Measurements from ENCODE around the gene PAM.

Gene PAM

DNA sequence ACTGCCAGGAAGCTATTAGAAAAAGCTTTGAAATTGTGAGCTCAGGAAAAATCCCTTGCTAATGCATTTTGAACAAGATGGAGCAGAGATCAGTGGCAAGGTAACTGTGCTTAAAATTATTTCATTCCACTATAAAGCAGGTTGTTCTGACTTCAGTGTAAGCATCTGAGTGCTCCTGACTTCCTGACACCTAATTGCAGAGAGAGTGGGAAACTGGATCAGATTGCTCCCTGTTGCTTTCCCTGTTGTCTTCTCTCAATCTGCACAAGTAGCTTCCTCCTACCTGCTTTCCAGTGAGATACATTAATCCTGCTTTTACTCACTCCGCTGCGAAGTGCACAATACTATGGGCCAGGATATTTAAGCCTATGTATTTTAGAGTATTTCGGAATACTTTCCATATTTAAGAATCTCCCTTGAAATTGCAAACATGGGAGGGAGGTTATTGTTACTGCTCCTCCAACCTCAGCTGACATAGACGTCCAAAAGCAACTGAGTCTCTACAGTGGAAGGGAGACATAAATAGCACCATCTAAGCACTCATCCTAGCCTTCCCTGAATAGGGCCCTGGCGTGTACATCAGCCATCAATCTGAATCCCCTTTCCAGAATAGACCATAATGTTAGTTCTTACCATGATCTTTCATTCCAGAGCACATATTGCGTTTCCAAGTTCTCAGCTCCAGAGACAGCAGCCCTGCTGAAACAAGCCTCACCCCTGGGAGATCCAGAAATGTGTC lies 178.8 kb downstream of the PAM start:
- DNase-seq (ENCODE audit: low read depth in 2 of 2) = no peak

DNA sequence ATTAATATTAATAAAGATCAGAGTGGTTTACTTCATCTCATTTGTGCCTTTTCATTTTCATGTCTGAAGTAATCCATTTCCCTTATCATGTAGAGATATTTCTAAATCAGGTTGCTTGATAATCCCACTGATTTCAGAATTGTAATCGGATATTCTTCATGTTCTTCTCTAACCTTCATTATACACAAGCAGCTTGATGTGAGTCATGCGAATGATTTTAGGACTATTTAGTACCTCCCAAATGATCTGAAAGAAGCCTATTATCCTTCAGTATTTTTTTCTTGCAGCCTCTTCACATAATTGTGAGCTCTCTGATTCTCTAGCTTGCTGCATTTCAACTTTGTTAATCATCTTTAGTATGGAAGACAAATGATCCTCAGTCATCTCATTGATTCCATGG lies 182.8 kb downstream of the PAM start:
- DNase-seq (ENCODE audit: low read depth in 2 of 2) = no peak

DNA sequence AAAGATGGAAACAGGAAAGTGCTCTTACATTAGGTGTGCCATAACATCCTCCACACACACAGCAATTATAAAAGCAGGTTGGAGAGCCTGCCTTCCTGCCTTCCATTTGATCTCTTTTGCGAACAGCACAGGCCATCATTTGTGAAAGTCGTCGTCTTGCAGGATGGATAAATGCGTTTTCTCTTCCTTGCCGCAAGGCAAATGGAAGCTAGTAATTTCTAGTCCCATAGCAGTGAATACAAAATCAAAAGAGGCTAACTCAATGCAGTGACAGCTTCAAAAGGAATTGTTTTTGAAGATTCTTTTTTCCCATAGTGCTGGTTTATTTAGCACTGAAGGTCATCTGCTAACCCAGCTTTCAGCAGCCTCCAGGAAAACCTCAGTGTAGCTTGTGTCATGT lies 186.0 kb downstream of the PAM start:
- no peak for DNase-seq (ENCODE audit: low read depth in 2 of 2)

DNA sequence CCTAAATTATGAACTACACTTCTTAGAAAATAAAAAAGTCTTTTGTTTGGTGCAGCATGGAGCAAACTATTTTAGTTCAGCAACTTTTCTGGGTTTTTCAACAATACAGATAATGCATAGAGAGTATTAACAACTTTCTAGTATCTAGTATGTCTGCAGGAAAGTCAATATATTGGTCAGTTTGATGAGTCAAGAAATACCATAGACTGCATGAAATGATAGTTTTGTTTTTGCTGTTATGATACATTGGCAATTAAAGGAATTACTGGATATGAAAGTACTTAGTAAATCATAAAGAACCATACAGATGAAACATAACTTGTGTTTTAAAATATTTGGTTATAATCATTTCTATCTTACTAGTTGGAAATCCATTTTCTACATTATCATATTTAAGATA lies 191.3 kb downstream of the PAM start:
- DNase-seq (ENCODE audit: low read depth in 2 of 2) = no peak

DNA sequence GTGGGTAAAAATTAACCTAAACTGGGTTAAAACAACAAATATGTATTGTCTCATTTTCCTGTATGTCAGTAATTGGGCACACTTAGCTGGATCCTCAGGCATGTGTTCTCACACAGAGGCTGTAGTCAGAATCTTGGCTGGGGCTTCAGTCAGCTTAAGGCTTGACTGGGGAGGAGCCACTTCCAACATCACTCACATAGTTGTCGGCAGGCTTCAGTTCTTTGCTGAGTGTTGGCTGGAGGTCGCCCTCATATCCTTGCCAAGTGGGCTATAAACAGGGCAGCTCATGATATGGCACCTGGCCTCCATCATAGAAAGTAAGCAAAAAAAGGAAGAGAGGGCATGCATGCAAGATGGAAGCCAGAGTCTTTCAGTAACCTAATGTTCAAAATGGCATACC lies 191.9 kb downstream of the PAM start:
- no peak for DNase-seq (ENCODE audit: low read depth in 2 of 2)

DNA sequence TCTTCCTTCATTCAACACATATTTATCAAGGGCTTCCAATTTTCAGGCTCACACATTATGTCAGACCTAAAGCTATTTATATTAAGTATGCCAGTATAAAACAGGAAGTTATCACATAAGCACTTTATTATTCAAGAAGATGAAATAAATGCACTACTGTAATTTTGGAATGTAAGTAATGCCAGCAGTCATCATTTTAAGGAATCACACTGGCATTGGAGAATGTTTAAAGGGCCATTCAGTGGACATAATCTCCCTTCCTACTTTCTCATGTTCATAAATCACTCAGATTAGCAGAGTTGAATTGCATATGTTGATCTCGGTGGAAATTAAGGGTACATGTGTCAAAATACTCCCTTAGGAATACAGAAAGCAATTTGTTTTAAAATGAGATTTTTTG lies 200.4 kb downstream of the PAM start:
- DNase-seq (ENCODE audit: low read depth in 2 of 2) = no peak

DNA sequence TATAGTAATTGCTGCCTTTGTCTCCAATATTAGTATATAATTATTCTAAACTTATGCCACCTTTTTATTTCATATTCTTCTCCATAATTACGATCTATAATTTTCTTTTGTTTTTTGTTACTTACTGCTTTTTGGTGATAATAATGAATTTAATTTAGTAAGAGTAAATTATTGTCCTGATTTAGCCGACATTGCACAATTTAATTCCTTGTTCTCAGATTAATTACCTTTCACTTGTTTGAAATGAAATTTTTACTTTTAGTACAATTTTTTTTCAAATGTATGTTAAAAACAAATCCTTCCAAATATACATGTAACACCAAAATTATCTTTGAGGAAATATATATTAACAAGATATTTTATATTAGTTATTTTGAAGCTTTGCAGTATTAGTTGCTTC lies 201.5 kb downstream of the PAM start:
- no peak for DNase-seq (ENCODE audit: low read depth in 2 of 2)

DNA sequence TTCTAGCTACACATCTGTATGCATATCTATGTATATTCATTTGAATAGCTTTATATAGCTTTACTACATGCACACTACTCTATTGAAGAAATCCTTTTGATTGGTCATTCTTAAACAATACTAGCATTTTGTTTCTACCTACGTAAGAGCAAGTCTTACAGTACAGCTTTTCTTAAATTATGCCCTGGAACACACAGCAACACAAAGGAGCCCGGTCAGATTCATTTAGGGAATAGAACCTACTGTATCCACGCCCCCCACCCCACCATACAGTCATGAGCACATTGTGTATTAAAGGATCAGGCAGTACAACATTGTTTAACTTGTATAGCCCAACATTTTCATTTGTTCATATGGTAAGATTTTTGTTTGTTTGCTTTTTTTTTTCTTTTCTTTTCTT lies 202.0 kb downstream of the PAM start:
- DNase-seq (ENCODE audit: low read depth in 2 of 2) = no peak

DNA sequence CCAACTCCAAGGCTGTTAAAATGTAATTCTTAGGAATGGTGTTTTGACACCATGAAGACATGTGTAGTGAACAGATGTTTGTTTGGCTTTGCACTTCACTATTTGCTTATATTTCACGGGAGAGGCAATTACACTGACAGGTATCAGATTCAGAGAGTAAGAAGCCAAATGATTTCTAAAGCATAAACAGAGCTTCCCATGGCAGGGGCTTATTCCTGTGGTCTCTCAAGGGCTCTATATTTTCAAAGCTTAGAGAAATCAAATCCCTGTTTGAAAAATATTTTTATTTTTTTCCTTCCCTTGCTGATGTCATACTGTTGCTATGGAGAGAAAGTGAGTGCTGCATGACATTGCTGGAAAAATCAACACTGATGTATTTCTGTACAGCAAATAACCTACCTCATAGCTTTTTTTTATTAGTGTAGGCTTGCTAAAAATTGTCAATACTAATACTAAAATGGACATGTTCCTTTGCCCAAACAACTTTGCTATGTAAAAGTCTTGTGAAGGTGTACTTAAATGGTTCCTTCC lies 203.4 kb downstream of the PAM start:
- no peak for DNase-seq (ENCODE audit: low read depth in 2 of 2)

DNA sequence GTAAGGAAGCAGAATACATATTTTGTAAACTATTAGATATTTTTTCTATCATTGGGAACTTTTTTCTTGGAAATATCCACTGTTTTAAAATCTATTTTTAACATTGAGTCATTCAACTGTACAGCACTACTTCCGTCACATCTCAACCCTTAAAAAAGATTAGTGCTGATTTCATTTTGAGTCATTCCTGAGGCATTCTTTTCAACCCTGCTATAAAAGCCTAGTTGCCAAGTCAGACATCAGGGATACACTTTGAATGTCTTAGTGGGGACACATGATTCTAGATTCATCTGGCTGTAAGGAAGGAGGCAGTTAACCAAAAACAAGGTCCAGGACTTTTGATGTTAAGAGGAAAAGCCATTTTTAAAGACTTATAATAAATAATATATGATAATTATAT lies 203.9 kb downstream of the PAM start:
- no peak for DNase-seq (ENCODE audit: low read depth in 2 of 2)

DNA sequence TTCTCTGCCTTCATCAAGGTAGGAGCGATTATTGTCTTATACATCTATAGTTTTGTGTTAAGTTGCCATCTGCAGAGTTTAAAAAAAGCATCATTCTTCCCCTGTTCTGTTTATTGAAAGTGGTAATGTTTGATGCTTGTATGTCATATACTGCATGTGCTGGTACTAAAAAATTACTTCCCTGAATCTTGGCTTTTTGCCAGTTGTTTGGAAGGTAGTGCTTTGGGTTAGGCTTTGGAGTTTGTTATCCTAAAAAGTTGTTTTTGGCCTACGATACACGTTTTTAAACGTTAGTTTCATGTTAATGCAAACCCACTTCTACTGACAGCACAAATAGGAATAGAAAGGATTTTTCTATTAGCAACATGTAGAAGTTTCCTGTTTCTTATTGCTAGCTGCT lies 206.6 kb downstream of the PAM start:
- no peak for DNase-seq (ENCODE audit: low read depth in 2 of 2)

DNA sequence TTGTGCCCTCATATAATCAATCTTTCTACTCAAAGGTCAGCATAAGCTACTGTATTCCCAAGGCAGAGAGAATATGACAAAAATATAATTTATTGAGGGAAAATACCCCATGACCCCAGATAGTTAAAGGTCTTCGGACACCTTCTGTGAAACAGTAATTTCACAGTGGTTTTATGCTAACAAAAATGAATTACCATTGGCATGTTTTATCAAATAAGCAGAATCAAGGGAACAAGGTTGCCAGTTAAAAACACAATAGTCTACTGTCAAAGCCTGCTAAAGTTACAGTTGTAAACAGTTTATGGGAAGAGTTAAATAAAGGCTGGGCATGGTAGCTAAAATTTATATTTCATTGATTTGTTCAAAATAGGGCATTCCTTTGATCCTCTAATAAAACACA lies 210.5 kb downstream of the PAM start:
- no peak for DNase-seq (ENCODE audit: low read depth in 2 of 2)

DNA sequence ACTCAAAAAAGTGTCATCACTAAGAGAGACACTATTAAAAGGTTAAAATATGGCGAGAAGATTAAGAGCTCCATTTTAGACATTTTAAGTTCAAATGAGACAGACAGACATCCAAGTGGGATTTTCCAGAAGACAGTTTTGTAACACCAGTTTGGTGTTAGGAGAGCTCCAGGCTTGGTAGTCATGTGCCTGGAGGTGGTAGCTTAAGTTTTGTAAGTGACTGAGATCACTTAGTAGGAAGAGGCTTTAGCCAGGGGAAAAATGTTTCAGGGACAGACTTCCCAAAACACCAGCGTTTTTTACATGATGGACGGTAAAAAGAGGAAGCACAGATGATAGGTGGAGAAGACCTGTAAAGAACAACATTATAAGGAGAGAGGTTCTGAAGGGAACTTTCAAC lies 214.5 kb downstream of the PAM start:
- no peak for DNase-seq (ENCODE audit: low read depth in 2 of 2)

DNA sequence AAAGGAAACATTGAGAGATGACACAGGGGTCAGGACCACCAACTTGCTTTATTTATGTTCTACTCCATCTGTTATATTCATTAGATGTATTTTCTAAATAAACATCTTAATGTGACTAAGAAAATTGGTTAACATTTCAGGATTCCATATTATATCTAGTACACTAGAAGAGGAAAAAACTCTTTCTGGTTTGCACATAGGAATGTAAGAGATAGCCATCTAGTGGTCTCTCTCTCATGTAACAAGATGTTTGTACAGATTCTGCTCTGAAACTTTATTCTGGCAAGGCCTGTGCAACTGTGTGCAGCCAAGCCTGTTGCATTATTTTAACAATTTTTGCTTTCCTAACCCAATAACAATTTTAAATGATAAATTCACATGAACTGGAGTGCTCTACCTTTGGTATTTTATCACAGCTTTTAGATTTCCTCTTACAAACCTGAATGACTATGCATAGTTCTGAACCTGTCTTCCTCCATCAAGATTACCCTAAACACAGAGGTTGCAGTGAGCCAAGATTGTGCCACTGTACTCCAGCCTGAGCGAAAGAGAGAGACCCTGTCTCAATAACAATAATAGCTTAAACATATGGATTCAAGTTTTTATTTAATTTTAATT lies 216.7 kb downstream of the PAM start:
- DNase-seq (ENCODE audit: low read depth in 2 of 2) = no peak

DNA sequence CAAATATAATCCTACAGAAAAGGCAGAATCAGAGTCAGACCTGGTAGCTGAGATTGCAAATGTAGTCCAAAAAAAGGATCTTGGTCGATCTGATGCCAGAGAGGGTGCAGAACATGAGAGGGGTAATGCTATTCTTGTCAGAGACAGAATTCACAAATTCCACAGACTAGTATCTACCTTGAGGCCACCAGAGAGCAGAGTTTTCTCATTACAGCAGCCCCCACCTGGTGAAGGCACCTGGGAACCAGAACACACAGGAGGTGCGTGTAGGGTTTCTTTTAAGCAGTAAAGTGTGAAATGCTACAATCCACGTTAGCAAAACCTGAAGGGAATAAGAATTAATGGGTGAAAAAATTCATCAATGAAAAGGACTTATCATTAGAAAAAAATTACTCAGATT lies 219.1 kb downstream of the PAM start:
- DNase-seq (ENCODE audit: low read depth in 2 of 2) = no peak

DNA sequence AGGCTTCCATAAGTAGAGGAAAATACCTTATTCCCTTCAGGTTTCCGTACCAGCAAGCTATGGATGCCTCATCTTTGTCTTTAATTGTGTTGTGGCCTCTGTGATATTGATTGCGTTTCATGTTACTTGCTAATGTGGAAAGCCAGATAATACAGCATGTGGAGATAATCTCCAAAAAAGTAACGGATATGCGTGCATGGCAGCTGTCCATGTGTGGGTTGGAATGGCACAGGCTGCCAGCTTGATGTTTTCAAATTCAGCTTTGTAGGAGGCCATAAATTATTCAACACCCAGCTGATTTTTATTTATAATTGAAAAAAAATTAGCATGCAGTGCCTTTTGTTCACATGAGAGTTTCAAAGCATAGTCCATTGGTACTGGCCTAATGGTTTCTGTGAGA lies 219.9 kb downstream of the PAM start:
- DNase-seq (ENCODE audit: low read depth in 2 of 2) = no peak

DNA sequence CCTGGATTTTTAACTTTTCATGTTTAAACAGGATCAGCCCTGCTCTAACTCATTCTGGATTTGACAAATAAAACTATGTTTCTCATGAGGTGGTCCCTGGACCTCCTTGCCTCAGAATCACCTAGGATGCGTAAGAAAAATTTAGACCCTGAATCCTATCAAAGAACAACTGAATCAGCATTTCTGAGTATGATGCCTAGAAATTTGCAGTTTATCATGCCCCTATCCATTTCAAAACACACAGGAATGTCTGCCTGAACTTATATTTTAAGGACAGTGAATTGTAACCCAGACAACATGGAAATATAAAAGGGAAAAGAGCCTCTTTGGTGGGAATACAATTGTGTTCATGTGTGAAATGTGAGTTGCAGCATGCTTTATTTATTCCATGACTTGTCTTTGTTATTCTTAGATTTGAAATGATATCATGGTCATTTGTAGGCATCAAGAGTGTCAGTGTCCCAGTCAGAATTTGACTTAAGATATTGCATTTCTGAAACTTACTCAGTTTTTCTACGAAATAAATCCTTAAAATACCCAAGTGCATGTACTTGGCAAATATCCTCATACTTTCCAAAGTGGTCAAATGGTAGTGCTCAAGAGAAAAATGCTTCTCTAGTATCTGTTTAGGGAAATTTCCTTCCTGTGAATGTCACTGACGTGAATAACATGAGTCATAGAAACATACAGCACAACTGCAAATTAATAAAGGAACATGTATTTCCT lies 220.5 kb downstream of the PAM start:
- DNase-seq (ENCODE audit: low read depth in 2 of 2) = no peak

DNA sequence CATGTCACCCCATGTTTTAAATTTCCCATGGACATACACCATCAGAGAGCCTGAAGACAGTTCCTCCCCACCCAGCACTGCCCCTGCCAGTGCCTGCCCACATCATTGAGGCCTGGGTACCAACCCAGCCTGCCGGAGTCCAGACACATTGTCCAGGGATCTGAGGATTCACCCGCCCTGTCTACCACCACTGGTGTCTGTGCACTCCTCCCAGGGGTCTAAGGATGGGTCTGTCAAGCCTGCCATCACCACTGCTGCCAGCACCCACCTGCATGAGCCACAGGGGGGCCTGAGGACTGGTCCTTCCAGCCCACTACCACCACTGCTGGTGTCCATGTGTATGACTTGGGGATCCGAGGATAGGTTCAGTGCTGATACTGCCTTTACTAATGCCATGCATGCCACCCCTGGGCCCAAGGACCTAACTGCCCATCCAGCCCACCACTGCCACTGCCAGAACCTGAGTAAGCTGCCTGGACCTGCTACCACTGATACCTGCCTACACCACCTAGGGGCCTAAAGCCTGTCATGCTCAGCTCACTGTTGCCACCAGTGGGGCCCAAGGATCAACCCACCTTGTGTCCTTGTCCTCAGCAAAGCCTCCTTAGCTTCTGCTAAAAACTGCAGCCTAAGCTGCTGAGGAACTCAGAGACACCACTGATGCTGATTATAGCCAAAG lies 227.0 kb downstream of the PAM start:
- no peak for DNase-seq (ENCODE audit: low read depth in 2 of 2)

DNA sequence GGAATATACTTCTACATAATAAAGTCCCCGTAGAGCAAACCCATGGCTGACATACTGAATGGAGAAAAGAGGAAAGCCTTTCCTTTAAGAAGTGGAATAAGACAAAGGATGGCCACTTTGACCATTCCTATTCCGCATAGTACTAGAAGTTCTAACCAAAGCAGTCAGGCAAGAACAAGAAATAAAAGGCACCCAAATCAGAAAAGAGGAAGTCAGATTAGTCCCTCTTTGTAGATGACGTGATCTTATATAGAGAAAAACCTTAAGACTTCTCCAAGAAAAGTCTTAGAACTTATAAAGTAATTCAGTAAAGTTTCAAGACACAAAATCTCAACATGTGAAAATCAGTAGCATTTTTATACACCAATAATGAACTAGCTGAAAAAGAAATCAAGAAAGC lies 231.0 kb downstream of the PAM start:
- no peak for DNase-seq (ENCODE audit: low read depth in 2 of 2)

DNA sequence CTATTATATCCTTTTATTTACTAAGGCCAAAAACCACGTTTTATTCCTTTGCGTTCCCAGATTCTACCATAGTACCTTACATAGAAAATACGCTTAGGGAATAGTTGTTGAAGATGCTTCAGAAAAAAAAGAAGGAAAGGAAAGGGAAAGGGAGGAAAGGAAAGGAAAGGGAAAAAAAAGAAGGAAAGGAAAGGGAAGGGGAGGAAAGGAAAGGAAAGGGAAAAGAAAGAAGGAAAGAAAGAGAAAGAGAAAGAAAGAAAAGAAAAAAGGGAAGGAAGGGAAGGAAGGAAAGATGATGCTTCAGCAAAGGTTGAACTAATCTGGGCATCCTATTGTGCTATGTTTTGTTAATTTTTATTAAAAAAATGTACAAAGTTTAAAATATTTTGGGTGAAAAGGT lies 233.4 kb downstream of the PAM start:
- DNase-seq (ENCODE audit: low read depth in 2 of 2) = no peak

DNA sequence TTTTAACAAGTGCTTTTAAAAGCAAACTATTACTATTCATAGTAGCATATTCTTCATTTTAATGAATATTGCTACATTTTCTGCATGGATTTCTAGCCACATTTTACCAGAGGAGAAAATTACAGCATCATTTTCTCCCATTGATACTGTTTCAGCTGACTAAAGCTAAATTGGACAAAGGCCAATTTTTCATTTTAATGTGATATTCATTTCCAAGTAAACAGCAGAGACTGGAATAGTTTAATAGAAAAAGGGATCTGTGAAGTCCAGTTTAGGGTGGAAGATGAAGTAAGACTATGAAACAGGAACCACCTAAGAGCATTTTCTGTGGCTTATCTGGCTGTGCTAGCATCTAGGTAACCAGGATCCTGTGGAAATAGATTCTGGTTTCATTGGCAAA lies 236.7 kb downstream of the PAM start:
- no peak for DNase-seq (ENCODE audit: low read depth in 2 of 2)

DNA sequence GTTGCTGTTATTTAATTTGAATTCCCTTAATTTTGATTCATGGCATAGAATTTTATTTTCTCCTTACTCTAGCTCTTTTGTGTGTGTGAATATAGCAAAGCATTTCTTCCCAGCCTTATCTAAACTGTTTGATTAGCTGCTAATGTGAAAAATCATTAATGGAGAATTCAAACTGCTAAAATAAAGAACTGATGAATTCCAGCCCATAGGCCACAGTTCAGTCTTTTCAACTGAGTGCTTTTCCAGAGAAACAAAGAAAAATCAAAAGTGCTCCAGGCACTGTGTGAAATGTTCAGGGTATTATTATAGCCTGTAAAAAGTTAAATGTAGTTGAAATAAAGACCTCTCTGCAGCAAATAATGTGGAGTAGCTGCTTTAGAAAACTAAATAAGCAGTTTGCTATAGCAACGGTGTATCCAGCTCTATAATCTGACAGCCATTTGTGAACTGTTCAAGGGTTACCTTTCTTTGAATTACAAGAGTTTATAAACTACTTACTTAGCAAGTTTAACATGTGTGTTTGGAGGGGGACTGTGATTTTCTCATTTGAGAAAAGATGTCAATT lies 241.0 kb downstream of the PAM start:
- no peak for DNase-seq (ENCODE audit: low read depth in 2 of 2)

Data from activated CD8-positive, alpha-beta memory T cell treated with anti-CD3 and anti-CD28 coated beads for 4 hours (primary cell).